Prostate gland (tissue), 2 donors: ENCODE measurements around the gene CCDC170.

Experiments used
- POLR2A ChIP-seq: fragments of 450-650 bp; IDR thresholded peaks from one replicate; pipeline ENCODE4 v1.6.1; 2016; ENCODE audit warnings: antibody characterized with exemption, mild to moderate bottlenecking
- TF ChIP-seq, protein P1 (sequence below), 4 experiments: fragments of 200-600 bp in 2 of 4; fragments of 450-650 bp in 2 of 4; sonication (generic) in 2 of 4; IDR thresholded peaks; 1 replicate in 3 of 4; 2 replicates in 1 of 4; pipeline ENCODE4 v1.5.1; 2016 to 2019; ENCODE audit warnings: antibody characterized with exemption in 4 of 4, mild to moderate bottlenecking in 2 of 4, moderate library complexity in 2 of 4

- TF ChIP-seq, protein P1, sequence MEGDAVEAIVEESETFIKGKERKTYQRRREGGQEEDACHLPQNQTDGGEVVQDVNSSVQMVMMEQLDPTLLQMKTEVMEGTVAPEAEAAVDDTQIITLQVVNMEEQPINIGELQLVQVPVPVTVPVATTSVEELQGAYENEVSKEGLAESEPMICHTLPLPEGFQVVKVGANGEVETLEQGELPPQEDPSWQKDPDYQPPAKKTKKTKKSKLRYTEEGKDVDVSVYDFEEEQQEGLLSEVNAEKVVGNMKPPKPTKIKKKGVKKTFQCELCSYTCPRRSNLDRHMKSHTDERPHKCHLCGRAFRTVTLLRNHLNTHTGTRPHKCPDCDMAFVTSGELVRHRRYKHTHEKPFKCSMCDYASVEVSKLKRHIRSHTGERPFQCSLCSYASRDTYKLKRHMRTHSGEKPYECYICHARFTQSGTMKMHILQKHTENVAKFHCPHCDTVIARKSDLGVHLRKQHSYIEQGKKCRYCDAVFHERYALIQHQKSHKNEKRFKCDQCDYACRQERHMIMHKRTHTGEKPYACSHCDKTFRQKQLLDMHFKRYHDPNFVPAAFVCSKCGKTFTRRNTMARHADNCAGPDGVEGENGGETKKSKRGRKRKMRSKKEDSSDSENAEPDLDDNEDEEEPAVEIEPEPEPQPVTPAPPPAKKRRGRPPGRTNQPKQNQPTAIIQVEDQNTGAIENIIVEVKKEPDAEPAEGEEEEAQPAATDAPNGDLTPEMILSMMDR (IDR thresholded peaks at IDR 0.05), result no peak
- no peak for TF ChIP-seq POLR2A
These were observed 126.4 kb downstream of the CCDC170 start for GRCh38 chr6:151620179-151620578.
